SK-N-MC (cell line): Measurements from ENCODE around the gene PLVAP.

Experiments used
- EZH2 ChIP-seq: fragments of 200-600 bp; sonication (generic); IDR thresholded peaks from one replicate; pipeline ENCODE4 v1.6.1; 2017; ENCODE audit warnings: antibody characterized with exemption
- FOXP2 ChIP-seq: optimal IDR thresholded peaks from 2 replicates; pipeline ENCODE3; 2011; ENCODE audit warnings: mild to moderate bottlenecking, moderate library complexity; ENCODE audit not compliant: insufficient read depth; ENCODE audit errors: extremely low read length, control extremely low read depth
- POLR2AphosphoS5 ChIP-seq: IDR thresholded peaks from 2 replicates; pipeline ENCODE4 v1.6.1; 2012; ENCODE audit warnings: mild to moderate bottlenecking, low read depth, low read length, borderline replicate concordance

- TF ChIP-seq EZH2 (no peak), FOXP2 (no peak), POLR2AphosphoS5 (no peak)
These were observed 41.6 kb downstream of the PLVAP start for GRCh38 chr19:17335575-17335974.
